Body of pancreas (tissue), 4 donors: ENCODE results near the gene SYAP1. TPM values are rescaled to one million over a fixed set of nuclear protein-coding genes. Genes with fewer than 3 reads are reported as not detected.

Source experiments
- ATAC-seq: fragments of 150-250 bp; one replicate; pipeline ENCODE4 v1.9.1; 2016
- DNase-seq, 4 donors: peaks; one replicate each; pipeline ENCODE4 v3.0.0-alpha.2; 2019
- H3K27ac ChIP-seq, 4 donors: fragments of 200-600 bp; sonication (generic); 1 replicate in 3 of 4; 2 replicates in 1 of 4; pipeline versions ENCODE4 v1.5.1 to v1.6.1; 2016 to 2019; ENCODE audit warnings: mild to moderate bottlenecking in 1 of 4, mixed read lengths in 1 of 4, moderate library complexity in 1 of 4
- H3K27me3 ChIP-seq, 2 donors: fragments of 200-600 bp; sonication (generic); one replicate each; pipeline ENCODE4 v1.6.0; 2016; ENCODE audit warnings: mild to moderate bottlenecking in 1 of 2
- H3K36me3 ChIP-seq, 2 donors: fragments of 200-600 bp; sonication (generic); replicated peaks in 1 of 2; 2 replicates each; pipeline ENCODE4 v1.5.1; 2016; ENCODE audit warnings: low read depth in 2 of 2; ENCODE audit not compliant: insufficient read depth in 1 of 2
- H3K4me1 ChIP-seq: fragments of 200-600 bp; sonication (generic); one replicate; pipeline ENCODE4 v1.6.0; 2016
- H3K4me3 ChIP-seq, 2 donors: fragments of 200-600 bp; sonication (generic); 1 replicate in 1 of 2; 2 replicates in 1 of 2; pipeline ENCODE4 v1.5.1; 2016 to 2019
- H3K9me3 ChIP-seq, 3 donors: fragments of 200-600 bp; sonication (generic); 1 replicate in 2 of 3; 2 replicates in 1 of 3; pipeline ENCODE4 v1.5.1; 2016
- POLR2A ChIP-seq, 3 donors: fragments of 450-650 bp; IDR thresholded peaks; one replicate each; pipeline ENCODE4 v1.6.1; 2016; ENCODE audit warnings: antibody characterized with exemption in 3 of 3, mild to moderate bottlenecking in 2 of 3
- WGBS, 2 donors: methylation state at CpG; one replicate each; pipeline ENCODE4 v1.1.5; 2017; 5-methylcytosine and 5-hydroxymethylcytosine counted together
- intact Hi-C: fragments of 100-400 bp; cut with DNase I; formaldehyde crosslinking; loops from one replicate; pipeline ENCODE4 v1.15.1; 2023
- total RNA-seq, 2 donors: library from RNA; depleted of rRNA; stranded (reverse); fragments of >200 nt; gene quantifications; one replicate each; pipeline ENCODE4 v1.1.0, GENCODE V29; 2016
- TF ChIP-seq, protein P1 (sequence below), 7 experiments: fragments of 450-650 bp in 4 of 7; fragments of 200-600 bp in 3 of 7; sonication (generic) in 3 of 7; IDR thresholded peaks; one replicate each; pipeline ENCODE4 v1.5.1; 2016 to 2019; ENCODE audit warnings: antibody characterized with exemption in 7 of 7

SYAP1 gene, protein sequence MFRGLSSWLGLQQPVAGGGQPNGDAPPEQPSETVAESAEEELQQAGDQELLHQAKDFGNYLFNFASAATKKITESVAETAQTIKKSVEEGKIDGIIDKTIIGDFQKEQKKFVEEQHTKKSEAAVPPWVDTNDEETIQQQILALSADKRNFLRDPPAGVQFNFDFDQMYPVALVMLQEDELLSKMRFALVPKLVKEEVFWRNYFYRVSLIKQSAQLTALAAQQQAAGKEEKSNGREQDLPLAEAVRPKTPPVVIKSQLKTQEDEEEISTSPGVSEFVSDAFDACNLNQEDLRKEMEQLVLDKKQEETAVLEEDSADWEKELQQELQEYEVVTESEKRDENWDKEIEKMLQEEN
- 10 to 100 TPM; 15.3 to 15.8 TPM for total RNA-seq

DNA sequence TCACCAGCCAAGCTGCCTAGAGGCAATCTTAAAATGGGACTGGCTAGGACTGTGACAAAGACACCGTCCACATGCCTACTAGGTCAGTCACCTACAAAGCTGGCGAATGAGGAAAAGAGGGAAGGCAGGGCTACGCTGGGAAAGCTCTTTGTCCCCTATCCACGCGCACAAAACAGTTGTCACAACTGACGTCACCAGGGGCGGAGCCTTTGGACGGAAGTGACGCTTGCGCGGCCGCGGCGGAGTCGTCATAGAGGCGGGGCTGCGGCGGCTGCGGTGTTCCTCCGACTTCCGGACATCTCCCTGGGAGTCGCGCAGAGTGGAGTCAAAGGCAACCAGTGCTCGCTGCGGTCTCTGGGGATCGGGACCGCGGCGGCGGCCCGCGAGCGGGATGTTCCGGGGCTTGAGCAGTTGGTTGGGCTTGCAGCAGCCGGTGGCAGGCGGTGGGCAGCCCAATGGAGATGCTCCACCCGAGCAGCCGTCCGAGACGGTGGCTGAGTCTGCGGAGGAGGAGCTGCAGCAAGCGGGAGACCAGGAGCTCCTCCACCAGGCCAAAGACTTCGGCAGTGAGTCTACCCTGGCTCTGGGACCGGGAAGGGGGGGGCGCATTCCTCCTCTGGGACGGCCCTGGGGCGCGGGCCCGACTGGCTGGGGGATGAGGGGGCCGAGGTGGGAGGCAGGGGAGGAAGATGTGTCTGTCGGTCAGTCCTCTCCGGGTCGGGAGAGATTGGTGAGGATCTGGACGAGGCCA lies at the start of gene SYAP1:
TSS of gene SYAP1 (plus strand) at position 279 of the 751 bp plus-strand sequence. CDS start at position 392, 113 bp downstream.
- peak within 1 kb of the TSS; percentile 85 to 98 (median 95) for H3K27ac ChIP-seq
- intact Hi-C loops = loop anchor here (10.0 kb wide), 1 partner anchor 65 kb away; the partner anchor contains the start of gene TXLNG
- ATAC-seq (peak; percentile 97), DNase-seq (peak; percentile 95 to 99 (median 97))
- H3K36me3 ChIP-seq = no peaks in the 10 kb centered on the region
- H3K4me3 ChIP-seq = peak within 1 kb of the TSS; percentile 37 to 57
- WGBS, 2 donors = 0% methylated on average over 5 to 20 of the region's 54 CpGs
- H3K27me3 ChIP-seq = no peaks in the 10 kb centered on the region
- H3K4me1 ChIP-seq = peaks cover 16% of the 10 kb centered on the region
- TF ChIP-seq, protein P1, sequence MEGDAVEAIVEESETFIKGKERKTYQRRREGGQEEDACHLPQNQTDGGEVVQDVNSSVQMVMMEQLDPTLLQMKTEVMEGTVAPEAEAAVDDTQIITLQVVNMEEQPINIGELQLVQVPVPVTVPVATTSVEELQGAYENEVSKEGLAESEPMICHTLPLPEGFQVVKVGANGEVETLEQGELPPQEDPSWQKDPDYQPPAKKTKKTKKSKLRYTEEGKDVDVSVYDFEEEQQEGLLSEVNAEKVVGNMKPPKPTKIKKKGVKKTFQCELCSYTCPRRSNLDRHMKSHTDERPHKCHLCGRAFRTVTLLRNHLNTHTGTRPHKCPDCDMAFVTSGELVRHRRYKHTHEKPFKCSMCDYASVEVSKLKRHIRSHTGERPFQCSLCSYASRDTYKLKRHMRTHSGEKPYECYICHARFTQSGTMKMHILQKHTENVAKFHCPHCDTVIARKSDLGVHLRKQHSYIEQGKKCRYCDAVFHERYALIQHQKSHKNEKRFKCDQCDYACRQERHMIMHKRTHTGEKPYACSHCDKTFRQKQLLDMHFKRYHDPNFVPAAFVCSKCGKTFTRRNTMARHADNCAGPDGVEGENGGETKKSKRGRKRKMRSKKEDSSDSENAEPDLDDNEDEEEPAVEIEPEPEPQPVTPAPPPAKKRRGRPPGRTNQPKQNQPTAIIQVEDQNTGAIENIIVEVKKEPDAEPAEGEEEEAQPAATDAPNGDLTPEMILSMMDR (IDR thresholded peaks at IDR 0.05) = peak in 1 of 7 experiments; percentile 18
- peak; percentile 96 to 98 (median 98) for TF ChIP-seq POLR2A (IDR thresholded peaks at IDR 0.05)
- no peaks in the 10 kb centered on the region for H3K9me3 ChIP-seq

DNA sequence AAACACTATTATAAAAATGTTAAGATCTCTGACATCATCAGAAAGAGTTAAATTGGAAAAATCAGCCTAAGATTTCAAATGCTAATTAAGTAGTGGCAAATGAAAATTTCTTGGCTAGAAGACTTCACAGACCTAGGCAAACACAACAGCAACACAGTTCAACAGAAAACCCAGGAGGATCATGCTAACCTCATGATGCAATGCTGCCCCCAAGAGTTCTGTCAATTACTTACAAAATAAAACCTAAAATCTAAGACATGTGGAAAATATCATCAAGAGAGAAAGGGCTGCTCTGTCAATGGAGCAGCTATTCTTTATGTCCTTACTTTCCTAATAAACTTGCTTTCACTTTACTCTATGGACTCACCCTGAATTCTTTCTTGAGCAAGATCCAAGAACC lies 48.4 kb upstream of the SYAP1 start:
- ATAC-seq = no peak
- H3K4me3 ChIP-seq = no peak overlapping the region
- no peak overlapping the region for H3K27ac ChIP-seq
- H3K9me3 ChIP-seq = no peaks in the 10 kb centered on the region
- no peaks in the 10 kb centered on the region for H3K4me1 ChIP-seq
- intact Hi-C loops = no loop called here
- TF ChIP-seq POLR2A (IDR thresholded peaks at IDR 0.05) = no peak
- TF ChIP-seq, protein P1 (IDR thresholded peaks at IDR 0.05) = peak in 2 of 7 experiments; percentile 26 to 38
- H3K27me3 ChIP-seq = no peaks in the 10 kb centered on the region
- no peaks in the 10 kb centered on the region for H3K36me3 ChIP-seq
- no peak for DNase-seq

DNA sequence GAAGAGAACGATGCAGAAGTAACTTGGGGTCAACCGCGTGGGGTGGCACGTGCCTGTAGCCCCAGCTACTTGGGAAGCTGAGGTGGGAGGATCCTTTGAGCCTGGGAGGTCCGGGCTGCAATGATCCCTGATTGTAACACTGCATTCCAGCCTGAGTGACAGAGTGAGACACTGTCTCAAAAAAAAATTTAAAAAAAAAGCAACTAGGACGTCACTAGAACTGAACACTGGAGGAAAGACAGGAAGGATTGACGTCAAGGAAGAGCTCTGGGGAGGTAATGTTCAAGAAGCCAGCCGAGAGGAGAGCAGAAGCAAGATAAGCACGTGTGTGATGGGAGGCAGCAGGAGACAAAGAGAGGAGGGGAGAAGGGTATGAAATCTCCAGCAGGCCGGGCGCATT lies 40.7 kb upstream of the SYAP1 start:
- H3K27ac ChIP-seq = no peak overlapping the region
- intact Hi-C loops = no loop called here
- TF ChIP-seq, protein P1 (IDR thresholded peaks at IDR 0.05) = no peak
- no peak for TF ChIP-seq POLR2A (IDR thresholded peaks at IDR 0.05)
- no peak for ATAC-seq
- no peaks in the 10 kb centered on the region for H3K27me3 ChIP-seq
- 51 to 82% methylated on average over 2 to 11 of the region's 11 CpGs for whole genome bisulfite sequencing, 2 donors
- peaks cover 0 to 2% of the 10 kb centered on the region in 2 donors for H3K36me3 ChIP-seq
- no peaks in the 10 kb centered on the region for H3K9me3 ChIP-seq
- no peak for DNase-seq
- no peaks in the 10 kb centered on the region for H3K4me1 ChIP-seq
- no peak overlapping the region for H3K4me3 ChIP-seq

DNA sequence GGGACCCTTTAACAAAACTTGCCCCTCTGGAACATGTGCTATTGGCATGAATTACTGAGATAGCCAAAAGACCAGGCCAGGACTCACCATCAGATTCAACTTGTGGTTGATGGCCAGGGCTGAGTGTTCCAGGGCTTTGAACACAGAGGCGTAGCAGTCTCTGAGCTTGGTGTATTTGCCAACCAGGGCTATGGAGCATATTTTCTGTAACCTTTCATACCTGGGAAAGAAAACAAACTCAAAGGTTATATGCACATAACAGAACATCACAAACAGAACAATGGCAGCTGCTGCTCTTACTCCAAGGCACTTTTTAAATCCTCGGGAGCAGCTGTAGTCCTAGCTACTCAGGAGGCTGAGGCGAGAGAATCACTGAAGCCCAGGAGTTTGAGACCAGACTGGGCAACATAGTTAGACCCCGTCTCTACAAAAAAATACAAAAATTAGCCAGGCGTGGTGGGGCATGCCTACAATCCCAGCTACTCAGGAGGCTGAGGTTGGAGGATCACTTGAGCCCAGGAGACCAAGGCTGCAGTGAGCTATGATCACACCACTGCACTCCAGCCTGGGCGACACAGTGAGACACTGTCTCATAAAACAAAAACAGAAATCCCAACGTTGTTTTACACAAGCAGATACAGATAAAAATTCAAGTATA lies 36.3 kb upstream of the SYAP1 start:
- WGBS, 2 donors = 86 to 89% methylated on average over 5 of the region's 7 CpGs
- Histone ChIP-seq H3K4me1 (no peaks in the 10 kb centered on the region), H3K9me3 (no peaks in the 10 kb centered on the region), H3K36me3 (no peaks in the 10 kb centered on the region), H3K4me3 (no peak overlapping the region), H3K27me3 (no peaks in the 10 kb centered on the region), H3K27ac (no peak overlapping the region)
- DNase-seq (no peak), ATAC-seq (no peak)
- intact Hi-C loops = no loop called here
- TF ChIP-seq, protein P1 (IDR thresholded peaks at IDR 0.05) = no peak
- no peak for TF ChIP-seq POLR2A (IDR thresholded peaks at IDR 0.05)
